NCI-H524 treated with DMSO at 0.1 percent for 48 hours (cell line): Measurements from ENCODE around the gene C14orf119.

ENCODE experiments used
- DNase-seq: peaks from one replicate; lab custom pipeline; 2025; lab: John Stamatoyannopoulos, UW

C14orf119 gene

GRCh38 chr14:23149745-23150144 is 54.4 kb downstream of the C14orf119 start:
- DNase-seq = no peak
